SKM-1 (cell line): Measurements from ENCODE around the gene CCDC69.

Experiments used
- DNase-seq: peaks from one replicate; lab custom pipeline; 2025; ENCODE audit not compliant: unreplicated experiment; lab: John Stamatoyannopoulos, UW

The CCDC69 gene

GRCh38 chr5:151146061-151146460 is 77.8 kb downstream of the CCDC69 start:
- no peak for DNase-seq

GRCh38 chr5:151144922-151145321 is 79.0 kb downstream of the CCDC69 start:
- DNase-seq: no peak

GRCh38 chr5:151144275-151144674 is 79.6 kb downstream of the CCDC69 start:
- DNase-seq: no peak

- DNase-seq: no peak
Measured at GRCh38 chr5:151143645-151144044, 80.2 kb downstream of the CCDC69 start.

GRCh38 chr5:151142933-151143332 is 81.0 kb downstream of the CCDC69 start:
- no peak for DNase-seq

GRCh38 chr5:151141535-151141934 is 82.4 kb downstream of the CCDC69 start:
- no peak for DNase-seq

GRCh38 chr5:151140686-151141459 is 83.0 kb downstream of the CCDC69 start:
- no peak for DNase-seq

- no peak for DNase-seq
Measured at GRCh38 chr5:151139646-151140045, 84.2 kb downstream of the CCDC69 start.

GRCh38 chr5:151139015-151139414 is 84.9 kb downstream of the CCDC69 start:
- DNase-seq: no peak

GRCh38 chr5:151138114-151138513 is 85.8 kb downstream of the CCDC69 start:
- no peak for DNase-seq

GRCh38 chr5:151137067-151137825 is 86.6 kb downstream of the CCDC69 start:
- DNase-seq: no peak

- DNase-seq: no peak
Measured at GRCh38 chr5:151134228-151134627, 89.7 kb downstream of the CCDC69 start.

GRCh38 chr5:151132963-151133362 is 90.9 kb downstream of the CCDC69 start:
- peak; percentile 94 for DNase-seq
